ENCODE measurements around the gene USP46.

The USP46 gene

GRCh38 chr4:52618795-52619590 is 40.1 kb downstream of the USP46 start:
- no peak for DNase-seq (ENCODE audit: low read depth, low spot score)

GRCh38 chr4:52617336-52618020 is 41.6 kb downstream of the USP46 start:
- DNase-seq (ENCODE audit: low read depth, low spot score): no peak

- no peak for DNase-seq (ENCODE audit: low read depth, low spot score)
These were observed 44.9 kb downstream of the USP46 start for GRCh38 chr4:52614241-52614640.

- DNase-seq (ENCODE audit: low read depth, low spot score): no peak
These were observed 46.8 kb downstream of the USP46 start for GRCh38 chr4:52612341-52612740.

- no peak for DNase-seq (ENCODE audit: low read depth, low spot score)
These were observed 48.0 kb downstream of the USP46 start for GRCh38 chr4:52611030-52611555.

- no peak for DNase-seq (ENCODE audit: low read depth, low spot score)
These were observed 52.4 kb downstream of the USP46 start for GRCh38 chr4:52606726-52607125.

- DNase-seq (ENCODE audit: low read depth, low spot score): no peak
These were observed 53.1 kb downstream of the USP46 start for GRCh38 chr4:52606040-52606439.

- DNase-seq (ENCODE audit: low read depth, low spot score): no peak
These were observed 54.9 kb downstream of the USP46 start for GRCh38 chr4:52604215-52604614.

GRCh38 chr4:52600275-52600674 is 58.8 kb downstream of the USP46 start:
- DNase-seq (ENCODE audit: low read depth, low spot score): no peak

GRCh38 chr4:52595001-52595400 is 64.1 kb downstream of the USP46 start:
- no peak for DNase-seq (ENCODE audit: low read depth, low spot score)

- DNase-seq (ENCODE audit: low read depth, low spot score): no peak
These were observed 66.8 kb downstream of the USP46 start for GRCh38 chr4:52592287-52592686.

- DNase-seq (ENCODE audit: low read depth, low spot score): no peak
These were observed 70.1 kb downstream of the USP46 start for GRCh38 chr4:52588771-52589591.

GRCh38 chr4:52588097-52588496 is 71.0 kb downstream of the USP46 start:
- no peak for DNase-seq (ENCODE audit: low read depth, low spot score)

GRCh38 chr4:52586069-52586468 is 73.0 kb downstream of the USP46 start:
- no peak for DNase-seq (ENCODE audit: low read depth, low spot score)

GRCh38 chr4:52585379-52585778 is 73.7 kb downstream of the USP46 start:
- no peak for DNase-seq (ENCODE audit: low read depth, low spot score)

- no peak for DNase-seq (ENCODE audit: low read depth, low spot score)
These were observed 79.4 kb downstream of the USP46 start for GRCh38 chr4:52579602-52580272.

- no peak for DNase-seq (ENCODE audit: low read depth, low spot score)
These were observed 80.2 kb downstream of the USP46 start for GRCh38 chr4:52578951-52579350.

- no peak for DNase-seq (ENCODE audit: low read depth, low spot score)
These were observed 81.5 kb downstream of the USP46 start for GRCh38 chr4:52577624-52577962.

GRCh38 chr4:52576961-52577623 is 82.0 kb downstream of the USP46 start:
- DNase-seq (ENCODE audit: low read depth, low spot score): no peak

GRCh38 chr4:52576326-52576725 is 82.8 kb downstream of the USP46 start:
- DNase-seq (ENCODE audit: low read depth, low spot score): no peak

- no peak for DNase-seq (ENCODE audit: low read depth, low spot score)
These were observed 83.7 kb downstream of the USP46 start for GRCh38 chr4:52575406-52575805.

Data from activated naive CD8-positive, alpha-beta T cell treated with anti-CD3 and anti-CD28 coated beads, Interleukin-2, amount 50 U/mL, for 16 hours (primary cell).